Loucy (cell line): Measurements from ENCODE around the gene UBL4A.

ENCODE experiments used
- EZH2phosphoT487 ChIP-seq: fragments of 200-600 bp; IDR thresholded peaks from 2 replicates; pipeline ENCODE4 v1.6.1; 2018; ENCODE audit warnings: antibody characterized with exemption, mild to moderate bottlenecking, moderate library complexity, borderline replicate concordance
- TF ChIP-seq, protein P1 (sequence below): fragments of 200-600 bp; sonication (generic); conservative IDR thresholded peaks from 2 replicates; pipeline ENCODE4 v1.5.1; 2014; ENCODE audit warnings: mild to moderate bottlenecking, antibody characterized with exemption, low read length

DNA sequence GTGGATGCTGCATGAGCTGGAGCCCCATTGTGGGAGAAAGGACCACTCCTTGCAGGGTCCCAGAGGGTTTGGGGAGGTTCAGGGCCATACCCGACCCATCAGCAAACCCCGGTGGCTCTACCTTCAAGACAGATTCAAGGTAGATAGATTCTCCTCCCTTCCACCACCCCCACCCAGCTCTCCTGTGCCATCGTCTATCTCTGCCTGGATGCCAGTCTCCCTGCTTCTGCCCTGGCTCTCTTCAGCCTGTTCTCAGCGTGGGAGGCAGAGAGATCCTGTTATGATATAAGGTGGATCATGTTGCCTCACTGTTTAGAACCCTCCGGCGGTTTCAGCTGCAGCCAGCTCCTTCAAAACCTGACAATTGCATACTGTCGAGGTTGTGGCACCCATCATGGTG, 12.7 kb downstream of the UBL4A start:
- TF ChIP-seq, protein P1, sequence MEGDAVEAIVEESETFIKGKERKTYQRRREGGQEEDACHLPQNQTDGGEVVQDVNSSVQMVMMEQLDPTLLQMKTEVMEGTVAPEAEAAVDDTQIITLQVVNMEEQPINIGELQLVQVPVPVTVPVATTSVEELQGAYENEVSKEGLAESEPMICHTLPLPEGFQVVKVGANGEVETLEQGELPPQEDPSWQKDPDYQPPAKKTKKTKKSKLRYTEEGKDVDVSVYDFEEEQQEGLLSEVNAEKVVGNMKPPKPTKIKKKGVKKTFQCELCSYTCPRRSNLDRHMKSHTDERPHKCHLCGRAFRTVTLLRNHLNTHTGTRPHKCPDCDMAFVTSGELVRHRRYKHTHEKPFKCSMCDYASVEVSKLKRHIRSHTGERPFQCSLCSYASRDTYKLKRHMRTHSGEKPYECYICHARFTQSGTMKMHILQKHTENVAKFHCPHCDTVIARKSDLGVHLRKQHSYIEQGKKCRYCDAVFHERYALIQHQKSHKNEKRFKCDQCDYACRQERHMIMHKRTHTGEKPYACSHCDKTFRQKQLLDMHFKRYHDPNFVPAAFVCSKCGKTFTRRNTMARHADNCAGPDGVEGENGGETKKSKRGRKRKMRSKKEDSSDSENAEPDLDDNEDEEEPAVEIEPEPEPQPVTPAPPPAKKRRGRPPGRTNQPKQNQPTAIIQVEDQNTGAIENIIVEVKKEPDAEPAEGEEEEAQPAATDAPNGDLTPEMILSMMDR, result no peak
- no peak for TF ChIP-seq EZH2phosphoT487
